K562 (cell line): ENCODE data around the gene CASKIN2. TPM values are rescaled to one million over a fixed set of nuclear protein-coding genes. Genes with fewer than 3 reads are reported as not detected.

Experiments
- ATAC-seq: fragments of 200-7000 bp; cut with Tn5 transposase; 3 replicates; pipeline ENCODE4 v1.9.1; 2020; ENCODE audit warnings: moderate library complexity
- BruUV-seq: library from RNA; stranded (reverse); fragments of 400-500 nt; replicated peaks from 2 replicates; lab custom pipeline; 2021; lab: Mats Ljungman, UMichigan
- CTCF ChIA-PET: fragments of 300-600 bp; formaldehyde crosslinking; extraction: SDS; loops from one replicate; lab custom pipeline; 2021; ENCODE audit warnings: low intra/inter-chr PET ratio; lab: Yijun Ruan, JAX
- POLR2A ChIA-PET: fragments of 300-600, 350-650 bp; sonication (Branson Sonifier 250); formaldehyde crosslinking; extraction: SDS; loops from one replicate; lab custom pipeline; 2021; ENCODE audit warnings: antibody characterized with exemption, inconsistent platforms; lab: Yijun Ruan, JAX
- DNase-seq, 4 experiments: peaks; one replicate each; pipeline versions ENCODE4 v3.0.0 to v3.0.0-alpha.2; 2011 to 2018; ENCODE audit warnings: low spot score in 3 of 4, mixed read lengths in 3 of 4; ENCODE audit errors: extremely low read depth in 1 of 4
- FAIRE-seq: peaks from 2 replicates; lab custom pipeline; 2011; peaks lifted over from hg19 to GRCh38; lab: Jason Lieb, UNC
- H2AFZ ChIP-seq: 2 replicates; pipeline ENCODE4 v1.6.0; 2011; ENCODE audit warnings: low read depth, low read length, control low read depth, inconsistent platforms
- H3K27ac ChIP-seq: fragments of 200-600 bp; 3 replicates; pipeline ENCODE4 v1.8.0; 2011; ENCODE audit warnings: low read depth, mild to moderate bottlenecking, control low read depth, inconsistent platforms, low read length, moderate library complexity, mixed read lengths; ENCODE audit errors: extremely low read depth
- H3K27me3 ChIP-seq, 2 experiments: fragments of 300-600 bp in 1 of 2; 2 replicates in 1 of 2; 3 replicates in 1 of 2; pipeline versions ENCODE4 v1.6.0 to v1.8.0; 2011; ENCODE audit warnings: inconsistent platforms in 2 of 2, low read length in 2 of 2, mild to moderate bottlenecking in 1 of 2, mixed read lengths in 1 of 2, moderate library complexity in 1 of 2; ENCODE audit not compliant: control insufficient read depth in 2 of 2, insufficient read depth in 2 of 2
- H3K36me3 ChIP-seq: fragments of 300-600 bp; 3 replicates; pipeline ENCODE4 v1.8.0; 2011; ENCODE audit warnings: mild to moderate bottlenecking, low read length, inconsistent platforms; ENCODE audit not compliant: control insufficient read depth, insufficient read depth
- H3K4me1 ChIP-seq, 2 experiments: fragments of 200-600 bp in 1 of 2; replicated peaks in 1 of 2; 2 replicates in 1 of 2; 3 replicates in 1 of 2; pipeline versions ENCODE4 v1.5.1 to v1.8.0; 2011; ENCODE audit warnings: inconsistent platforms in 2 of 2, low read length in 2 of 2, mild to moderate bottlenecking in 1 of 2, mixed read lengths in 1 of 2, moderate library complexity in 1 of 2; ENCODE audit not compliant: control insufficient read depth in 2 of 2, insufficient read depth in 2 of 2
- H3K4me2 ChIP-seq: 2 replicates; pipeline ENCODE4 v1.6.1; 2011; ENCODE audit warnings: low read length, control low read depth, inconsistent platforms, mixed read lengths; ENCODE audit not compliant: insufficient read depth
- H3K4me3 ChIP-seq: fragments of 200-600 bp; sonication (generic), shearing (Covaris generic); 2 replicates; pipeline ENCODE4 v1.5.1; 2016; ENCODE audit warnings: control low read depth, inconsistent platforms
- H3K79me2 ChIP-seq: fragments of 200-600 bp; 3 replicates; pipeline ENCODE4 v1.8.0; 2011; ENCODE audit warnings: low read length, inconsistent platforms; ENCODE audit not compliant: control insufficient read depth, insufficient read depth
- H3K9ac ChIP-seq, 2 experiments: 2 replicates each; pipeline versions ENCODE4 v1.6.0 to v1.6.1; 2011; ENCODE audit warnings: low read depth in 2 of 2, low read length in 2 of 2, control low read depth in 1 of 2, inconsistent platforms in 1 of 2, mild to moderate bottlenecking in 1 of 2, mixed read lengths in 1 of 2; ENCODE audit not compliant: insufficient read depth in 1 of 2
- H3K9me1 ChIP-seq: one replicate; pipeline ENCODE4 v1.6.0; 2011; ENCODE audit warnings: inconsistent platforms, mild to moderate bottlenecking, low read length, moderate library complexity; ENCODE audit not compliant: control insufficient read depth, insufficient read depth
- H3K9me3 ChIP-seq: replicated peaks from 2 replicates; pipeline ENCODE4 v1.5.1; 2011; ENCODE audit warnings: low read depth, low read length, inconsistent platforms; ENCODE audit not compliant: control insufficient read depth, insufficient read depth
- H4K20me1 ChIP-seq: replicated peaks from 2 replicates; pipeline ENCODE4 v1.6.1; 2011; ENCODE audit warnings: low read length, inconsistent platforms, mixed read lengths; ENCODE audit not compliant: control insufficient read depth, insufficient read depth
- HMG20B ChIP-seq: fragments of 250-450 bp; sonication (Bioruptor Pico); IDR thresholded peaks from 2 replicates; pipeline ENCODE4 v1.5.0; 2021; ENCODE audit warnings: mild to moderate bottlenecking
- NR2C1 ChIP-seq, 2 experiments: fragments of 450-650 bp; IDR thresholded peaks; 2 replicates each; pipeline ENCODE4 v1.6.1; 2017; ENCODE audit warnings: mild to moderate bottlenecking in 2 of 2, antibody characterized with exemption in 1 of 2, inconsistent platforms in 1 of 2, missing compliant biosample characterization in 1 of 2, missing genetic modification characterization in 1 of 2
- RBM17 ChIP-seq: fragments of 200-400 bp; formaldehyde crosslinking; IDR thresholded peaks from 2 replicates; pipeline ENCODE4 v1.6.1; 2017; ENCODE audit warnings: low read depth, mild to moderate bottlenecking, low read length, borderline replicate concordance
- SMC3 ChIP-seq: conservative IDR thresholded peaks from 2 replicates; pipeline ENCODE4 v1.6.1; 2011; ENCODE audit warnings: low read depth, low read length, improper control_type of control experiment; ENCODE audit not compliant: insufficient read depth
- SP1 ChIP-seq: sonication (generic); formaldehyde crosslinking; IDR thresholded peaks from 2 replicates; pipeline ENCODE4 v1.8.1; 2022; ENCODE audit warnings: mild to moderate bottlenecking, missing genetic modification reagents
- TAF9B ChIP-seq: fragments of 450-650 bp; IDR thresholded peaks from 2 replicates; pipeline ENCODE4 v1.6.1; 2018; ENCODE audit warnings: mild to moderate bottlenecking; ENCODE audit not compliant: partially characterized antibody
- TSC22D4 ChIP-seq: fragments of 450-650 bp; IDR thresholded peaks from 2 replicates; pipeline ENCODE4 v1.6.1; 2016; ENCODE audit warnings: missing genetic modification characterization, missing biosample characterization, control low read depth
- ZNF347 ChIP-seq: fragments of 450-650 bp; formaldehyde crosslinking; IDR thresholded peaks from 2 replicates; pipeline ENCODE4 v1.4.0; 2020; ENCODE audit warnings: low read depth, mild to moderate bottlenecking, moderate library complexity
- ZNF384 ChIP-seq: IDR thresholded peaks from 2 replicates; pipeline ENCODE4 v1.6.1; 2012; ENCODE audit warnings: low read depth, low read length, improper control_type of control experiment
- WGBS: fragments of 100-300 bp; shearing (Covaris generic); methylation state at CpG from one replicate; pipeline ENCODE4 v1.1.6; 2016; ENCODE audit warnings: low coverage, mixed read lengths; ENCODE audit not compliant: insufficient coverage; ENCODE audit errors: missing lambda C conversion rate; 5-methylcytosine and 5-hydroxymethylcytosine counted together
- in situ Hi-C: fragments of 300-500 bp; cut with MboI; formaldehyde crosslinking; loops from 4 replicates; pipeline ENCODE4 v1.15.0; 2018; ENCODE audit warnings: inconsistent platforms, mixed read lengths
- intact Hi-C: fragments of 100-400 bp; cut with micrococcal nuclease; formaldehyde crosslinking; loops from 2 replicates; pipeline ENCODE4 v1.14.2; 2022
- polyA plus RNA-seq, 8 experiments: library from polyadenylated mRNA; depleted of rRNA in 4 of 8; stranded (reverse) in 5 of 8; unstranded in 3 of 8; fragments of >200 nt; fragmentation: Nextera tagmentation in 2 of 8; fragmentation: Illumina TruSeq in 1 of 8; extraction: Ambion mirVana in 2 of 8; extraction: Trizol in 1 of 8; gene quantifications; 2 replicates each; pipeline versions ENCODE4 v1.2.1 to v1.2.3, GENCODE V29; 2011 to 2014; ENCODE audit warnings: inconsistent platforms in 1 of 8, missing spikeins in 1 of 8
- total RNA-seq, 7 experiments: library from RNA; depleted of rRNA in 6 of 7; stranded (reverse); fragments of >200 nt in 6 of 7; fragmentation: Illumina TruSeq in 2 of 7; extraction: Trizol in 2 of 7; gene quantifications; 2 replicates each; pipeline versions ENCODE4 v1.2.1 to v1.2.3, GENCODE V29; 2011 to 2021; ENCODE audit warnings: low replicate concordance in 1 of 7
- TF ChIP-seq, protein P1 (sequence below): IDR thresholded peaks from 3 replicates; pipeline ENCODE4 v1.6.1; 2011; ENCODE audit warnings: borderline replicate concordance, mild to moderate bottlenecking; ENCODE audit not compliant: insufficient read length, insufficient read depth
- TF ChIP-seq, protein P2 (sequence below): fragments of 250-450 bp; sonication (Bioruptor Pico); IDR thresholded peaks from 2 replicates; pipeline ENCODE4 v1.9.0; 2021; ENCODE audit warnings: mild to moderate bottlenecking

Gene CASKIN2
- total and polyA plus RNA-seq, 9 of the 15 experiments (the other 6 are each of a cell fraction or from before 2014, with no cell fraction given): 0.01 to 12.2 (median 2.1) TPM

DNA sequence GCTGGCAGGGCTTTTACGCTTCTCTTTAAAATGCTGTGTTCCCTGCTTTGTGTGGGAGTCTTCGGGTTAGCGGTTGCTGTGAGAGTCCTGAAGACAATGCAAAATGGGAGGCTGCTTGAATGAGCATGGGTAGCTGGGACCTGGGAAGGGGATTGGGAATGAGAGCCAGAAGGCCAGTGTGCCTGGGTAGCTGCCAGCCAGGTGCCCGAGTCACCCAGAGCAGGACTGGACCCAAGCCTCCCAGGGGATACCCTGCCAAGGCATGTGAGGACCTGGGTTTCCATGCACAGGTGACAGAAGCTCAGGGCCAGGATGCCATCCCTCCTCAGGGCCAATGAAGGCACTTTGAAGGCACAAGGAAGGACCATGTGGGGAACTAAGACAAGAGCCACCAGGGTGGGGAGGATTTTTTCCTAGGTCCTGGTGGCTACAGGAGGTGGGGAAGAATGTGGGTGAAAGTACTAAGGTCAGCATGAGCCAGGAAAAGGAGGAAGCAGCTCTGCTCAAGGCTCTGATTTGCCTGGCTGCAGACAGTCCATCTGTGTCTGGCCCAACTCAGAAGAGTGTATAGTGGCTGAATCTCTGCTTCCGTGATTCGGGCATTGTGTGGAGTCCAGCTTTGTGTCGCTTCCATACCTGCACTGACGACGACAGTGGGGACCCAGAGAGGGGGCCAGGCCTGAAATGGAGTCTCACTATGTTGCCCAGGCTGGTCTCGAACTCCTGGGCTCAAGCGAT lies 38.4 kb downstream of the CASKIN2 start (continued):
- TF ChIP-seq, protein P1, sequence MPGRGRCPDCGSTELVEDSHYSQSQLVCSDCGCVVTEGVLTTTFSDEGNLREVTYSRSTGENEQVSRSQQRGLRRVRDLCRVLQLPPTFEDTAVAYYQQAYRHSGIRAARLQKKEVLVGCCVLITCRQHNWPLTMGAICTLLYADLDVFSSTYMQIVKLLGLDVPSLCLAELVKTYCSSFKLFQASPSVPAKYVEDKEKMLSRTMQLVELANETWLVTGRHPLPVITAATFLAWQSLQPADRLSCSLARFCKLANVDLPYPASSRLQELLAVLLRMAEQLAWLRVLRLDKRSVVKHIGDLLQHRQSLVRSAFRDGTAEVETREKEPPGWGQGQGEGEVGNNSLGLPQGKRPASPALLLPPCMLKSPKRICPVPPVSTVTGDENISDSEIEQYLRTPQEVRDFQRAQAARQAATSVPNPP: no peak
- no peak for TF ChIP-seq ZNF347 (CRISPR knock-in tag)
- no peak for TF ChIP-seq ZNF384
- TF ChIP-seq SP1 (CRISPR knock-in tag): no peak
- no peak for TF ChIP-seq SMC3
- TF ChIP-seq, protein P2, sequence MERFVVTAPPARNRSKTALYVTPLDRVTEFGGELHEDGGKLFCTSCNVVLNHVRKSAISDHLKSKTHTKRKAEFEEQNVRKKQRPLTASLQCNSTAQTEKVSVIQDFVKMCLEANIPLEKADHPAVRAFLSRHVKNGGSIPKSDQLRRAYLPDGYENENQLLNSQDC (CRISPR knock-in tag): no peak
- TF ChIP-seq TAF9B: no peak

DNA sequence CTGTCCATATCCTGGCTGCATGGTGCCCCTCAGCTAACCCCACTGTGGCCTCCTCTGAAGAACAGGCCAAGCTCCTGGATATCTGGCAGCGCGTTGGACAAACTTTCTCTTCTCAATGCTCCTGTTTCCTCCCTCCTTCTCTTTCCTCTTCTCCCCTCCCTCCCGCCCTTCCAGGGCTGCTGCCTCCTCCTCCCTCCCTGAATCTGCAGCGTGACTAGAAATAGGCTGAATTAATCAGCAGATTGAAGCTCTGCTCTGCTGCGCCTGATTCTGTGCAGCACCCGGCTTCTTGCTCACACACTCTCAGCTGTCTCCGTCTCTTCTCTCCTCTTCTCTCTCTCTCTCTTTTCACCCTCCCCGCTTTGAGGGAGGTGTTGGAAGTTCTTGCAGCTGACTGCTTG lies 39.1 kb downstream of the CASKIN2 start:
- H2AFZ ChIP-seq: no peak overlapping the region
- peaks cover 20% of the 10 kb centered on the region for H3K36me3 ChIP-seq
- H3K27me3 ChIP-seq: no peaks in the 10 kb centered on the region
- no peak for DNase-seq
- POLR2A ChIA-PET: interaction anchor here (0.8 to 1.8 kb wide), 4 partner anchors 12 to 59 kb away, joined by 3 to 5 read pairs (median 4); partner anchors contain the start of gene TMEM94
- no peak for TF ChIP-seq HMG20B (CRISPR knock-in tag)
- no peak for TF ChIP-seq RBM17
- no peak for TF ChIP-seq NR2C1 (IDR thresholded peaks at IDR 0.05)
- no peak for TF ChIP-seq NR2C1 (tag; IDR thresholded peaks at IDR 0.05)
- no peak for TF ChIP-seq TSC22D4 (tag)
- TF ChIP-seq, all 486 proteins: peak for 0
- CTCF ChIA-PET: no interaction called here
- no TSS peak for BruUV-seq
- H3K79me2 ChIP-seq: no peaks in the 10 kb centered on the region
- peaks cover 17% of the 10 kb centered on the region for H4K20me1 ChIP-seq
- H3K4me2 ChIP-seq: no peak overlapping the region
- ATAC-seq (no peak), FAIRE-seq (no peak)
- H3K9ac ChIP-seq: no peak overlapping the region
- in situ Hi-C loops: no loop called here
- 67% methylated on average over 1 of the region's 8 CpGs for WGBS
- no peaks in the 10 kb centered on the region for H3K9me1 ChIP-seq
- intact Hi-C loops: no loop called here
- no peaks in the 10 kb centered on the region for H3K9me3 ChIP-seq
- H3K4me1 ChIP-seq: peaks cover 0 to 9% of the 10 kb centered on the region in 2 experiments; a peak in 2 of 5 replicates
- no peak overlapping the region for H3K27ac ChIP-seq
- no peak overlapping the region for H3K4me3 ChIP-seq
